ENCODE data around the gene THOC6. TPM values are rescaled to one million over a fixed set of nuclear protein-coding genes. Genes with fewer than 3 reads are reported as not detected.

Gene THOC6
- polyA plus RNA-seq, 3 donors = 42.4 to 59.2 (median 57.7) TPM

DNA sequence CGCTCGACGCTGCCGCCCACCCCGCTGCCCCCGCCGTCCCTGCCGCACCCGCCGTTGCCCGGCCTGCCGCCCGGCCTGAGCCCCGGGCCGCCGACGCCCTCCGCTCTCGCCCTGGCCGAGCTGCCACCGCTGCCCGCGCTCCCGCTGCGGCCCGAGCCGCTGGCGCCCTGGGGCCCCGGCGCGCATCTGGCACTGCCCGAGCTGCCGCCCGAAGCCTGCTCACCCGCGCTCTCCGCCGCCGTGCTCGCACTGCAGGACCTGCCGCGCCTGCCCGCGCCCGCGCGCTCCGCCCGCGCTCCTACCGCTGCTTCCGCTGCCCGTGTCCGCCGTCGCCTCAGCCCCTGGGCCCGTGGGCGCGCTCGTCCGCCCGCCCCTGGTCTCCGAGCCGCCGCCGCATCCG lies 19.5 kb upstream of the THOC6 start:
- Histone ChIP-seq H2AFZ (ENCODE audit: insufficient read depth, low read depth, low read length, poor library complexity, severe bottlenecking) (no peak overlapping the region), H3K27ac (ENCODE audit: low read depth in 1 of 2, low read length in 2 of 2) (no peak overlapping the region), H3K4me3 (replicated peaks in 1 of 3; ENCODE audit: low read depth in 2 of 3, low read length in 3 of 3) (no peak overlapping the region), H3K9ac (ENCODE audit: insufficient read depth, low read length, poor library complexity, severe bottlenecking) (no peak overlapping the region), H3K4me2 (replicated peaks; ENCODE audit: extremely low read depth, low read length, poor library complexity, severe bottlenecking) (peak overlapping the region; percentile 70), H4K20me1 (ENCODE audit: insufficient read depth, low read length) (no peaks in the 10 kb centered on the region), H3K9me3 (replicated peaks in 1 of 2; ENCODE audit: control insufficient read depth in 1 of 2, insufficient read depth in 1 of 2, low read length in 2 of 2) (no peaks in the 10 kb centered on the region), H3K27me3 (ENCODE audit: control insufficient read depth in 2 of 2, insufficient read depth in 2 of 2, low read length in 2 of 2) (peaks cover 0 to 2% of the 10 kb centered on the region in 2 donors), H3K4me1 (ENCODE audit: control insufficient read depth in 1 of 2, insufficient read depth in 2 of 2, low read length in 2 of 2) (peaks cover 45 to 47% of the 10 kb centered on the region in 2 donors), H3K79me2 (ENCODE audit: insufficient read depth, low read length) (no peaks in the 10 kb centered on the region), H3K36me3 (replicated peaks in 1 of 2; ENCODE audit: control insufficient read depth in 1 of 2, insufficient read depth in 2 of 2, low read length in 2 of 2) (no peaks in the 10 kb centered on the region)
- peaks cover 0 to 3% (median 0%) of the 10 kb centered on the region in 7 donors for H3K9me3 Mint-ChIP-seq
- intact Hi-C loops (cut with micrococcal nuclease) = no loop called here
- H3K4me3 Mint-ChIP-seq = peak overlapping the region; percentile 81 to 88
- H3K27me3 Mint-ChIP-seq (ENCODE audit: low read depth in 3 of 3) = peaks cover 0 to 18% (median 14%) of the 10 kb centered on the region in 3 donors
- peaks cover 44% of the 10 kb centered on the region for H3K4me1 Mint-ChIP-seq
- DNase-seq = no peak
- H3K36me3 Mint-ChIP-seq = peaks cover 5 to 6% of the 10 kb centered on the region in 2 donors
- TF ChIP-seq, protein P1, sequence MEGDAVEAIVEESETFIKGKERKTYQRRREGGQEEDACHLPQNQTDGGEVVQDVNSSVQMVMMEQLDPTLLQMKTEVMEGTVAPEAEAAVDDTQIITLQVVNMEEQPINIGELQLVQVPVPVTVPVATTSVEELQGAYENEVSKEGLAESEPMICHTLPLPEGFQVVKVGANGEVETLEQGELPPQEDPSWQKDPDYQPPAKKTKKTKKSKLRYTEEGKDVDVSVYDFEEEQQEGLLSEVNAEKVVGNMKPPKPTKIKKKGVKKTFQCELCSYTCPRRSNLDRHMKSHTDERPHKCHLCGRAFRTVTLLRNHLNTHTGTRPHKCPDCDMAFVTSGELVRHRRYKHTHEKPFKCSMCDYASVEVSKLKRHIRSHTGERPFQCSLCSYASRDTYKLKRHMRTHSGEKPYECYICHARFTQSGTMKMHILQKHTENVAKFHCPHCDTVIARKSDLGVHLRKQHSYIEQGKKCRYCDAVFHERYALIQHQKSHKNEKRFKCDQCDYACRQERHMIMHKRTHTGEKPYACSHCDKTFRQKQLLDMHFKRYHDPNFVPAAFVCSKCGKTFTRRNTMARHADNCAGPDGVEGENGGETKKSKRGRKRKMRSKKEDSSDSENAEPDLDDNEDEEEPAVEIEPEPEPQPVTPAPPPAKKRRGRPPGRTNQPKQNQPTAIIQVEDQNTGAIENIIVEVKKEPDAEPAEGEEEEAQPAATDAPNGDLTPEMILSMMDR (IDR thresholded peaks at IDR 0.05) = no peak
- under 1% methylated on average over 65 of the region's 67 CpGs for WGBS (ENCODE audit: insufficient coverage)
- H3K27ac Mint-ChIP-seq = peak overlapping the region in 1 of 7 donors; percentile 87

DNA sequence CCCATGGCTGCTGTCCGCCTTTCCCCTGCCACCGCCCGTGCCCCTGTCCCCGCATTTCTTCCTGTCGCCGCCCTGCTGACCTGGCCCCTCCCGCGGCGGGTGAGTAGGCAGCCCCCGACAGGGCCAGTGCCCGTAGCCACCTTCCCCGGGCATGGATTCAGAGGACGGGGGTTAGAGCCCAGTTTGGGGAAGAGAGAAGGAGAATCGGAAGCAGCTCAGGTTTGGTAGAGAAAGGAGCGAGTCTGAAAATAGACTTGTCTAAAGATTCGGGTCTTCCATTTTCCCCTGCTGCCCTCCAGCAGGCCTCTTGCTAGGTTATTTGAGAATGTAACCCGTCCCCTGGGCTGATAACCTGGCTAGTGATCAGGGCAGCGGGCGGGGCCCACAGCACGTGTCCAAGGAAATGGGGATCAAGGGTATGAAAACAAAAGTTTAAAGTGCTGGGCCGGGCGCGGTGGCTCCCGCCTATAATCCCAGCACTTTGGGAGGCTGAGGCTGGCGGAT lies 19.0 kb upstream of the THOC6 start:
- Histone ChIP-seq H3K9ac (ENCODE audit: insufficient read depth, low read length, poor library complexity, severe bottlenecking) (no peak overlapping the region), H3K36me3 (replicated peaks in 1 of 2; ENCODE audit: control insufficient read depth in 1 of 2, insufficient read depth in 2 of 2, low read length in 2 of 2) (no peaks in the 10 kb centered on the region), H3K9me3 (replicated peaks in 1 of 2; ENCODE audit: control insufficient read depth in 1 of 2, insufficient read depth in 1 of 2, low read length in 2 of 2) (no peaks in the 10 kb centered on the region), H4K20me1 (ENCODE audit: insufficient read depth, low read length) (no peaks in the 10 kb centered on the region), H3K4me1 (ENCODE audit: control insufficient read depth in 1 of 2, insufficient read depth in 2 of 2, low read length in 2 of 2) (peaks cover 49 to 52% of the 10 kb centered on the region in 2 donors), H3K4me3 (replicated peaks in 1 of 3; ENCODE audit: low read depth in 2 of 3, low read length in 3 of 3) (peak overlapping the region; percentile 19 to 71 (median 44)), H3K79me2 (ENCODE audit: insufficient read depth, low read length) (no peaks in the 10 kb centered on the region), H3K4me2 (replicated peaks; ENCODE audit: extremely low read depth, low read length, poor library complexity, severe bottlenecking) (peak overlapping the region; percentile 70), H3K27me3 (ENCODE audit: control insufficient read depth in 2 of 2, insufficient read depth in 2 of 2, low read length in 2 of 2) (peaks cover 0 to 2% of the 10 kb centered on the region in 2 donors), H3K27ac (ENCODE audit: low read depth in 1 of 2, low read length in 2 of 2) (no peak overlapping the region), H2AFZ (ENCODE audit: insufficient read depth, low read depth, low read length, poor library complexity, severe bottlenecking) (no peak overlapping the region)
- peaks cover 5 to 6% of the 10 kb centered on the region in 2 donors for H3K36me3 Mint-ChIP-seq
- TF ChIP-seq, protein P1 (IDR thresholded peaks at IDR 0.05) = no peak
- intact Hi-C loops (cut with micrococcal nuclease) = no loop called here
- WGBS (ENCODE audit: insufficient coverage) = 0% methylated on average over 12 of the region's 25 CpGs
- DNase-seq = no peak
- peak overlapping the region; percentile 81 to 88 for H3K4me3 Mint-ChIP-seq
- H3K4me1 Mint-ChIP-seq = peaks cover 47% of the 10 kb centered on the region
- peaks cover 0 to 17% (median 16%) of the 10 kb centered on the region in 3 donors for H3K27me3 Mint-ChIP-seq (ENCODE audit: low read depth in 3 of 3)
- peak overlapping the region in 5 of 7 donors; percentile 19 to 87 (median 63) for H3K27ac Mint-ChIP-seq
- peaks cover 0 to 3% (median 0%) of the 10 kb centered on the region in 7 donors for H3K9me3 Mint-ChIP-seq
